ENCODE measurements around the gene ZNF683.
"Not testable (repeated sequence)": the region's sequence is repeated elsewhere in the genome, so short reads cannot be mapped to it uniquely, and the experiment has no call there.

The ZNF683 gene

DNA sequence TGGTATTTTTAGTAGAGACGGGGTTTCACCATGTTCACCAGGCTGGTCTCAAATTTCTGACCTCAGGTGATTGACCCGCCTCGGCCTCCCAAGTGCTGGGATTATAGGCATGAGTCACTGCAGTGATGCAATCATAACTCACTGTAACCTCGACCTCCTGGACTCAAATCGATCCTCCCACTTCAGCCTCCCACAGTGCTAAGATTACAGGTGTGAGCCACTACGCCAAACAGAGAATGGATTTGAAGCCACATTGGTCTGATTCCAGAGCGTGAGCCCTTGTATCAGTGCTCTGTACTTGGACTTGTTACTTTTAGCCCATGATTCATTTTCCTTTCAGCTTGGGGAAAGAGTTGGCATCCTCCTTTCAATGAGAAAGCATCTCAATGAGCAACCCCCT lies 14.9 kb upstream of the ZNF683 start:
- in situ Hi-C loops (cut with MboI; ENCODE audit: low sequenced_read_pairs): no loop called here

- in situ Hi-C loops (cut with MboI; ENCODE audit: low sequenced_read_pairs): not testable (repeated sequence)
Measured at GRCh38 chr1:26385063-26385462, 12.5 kb upstream of the ZNF683 start.

DNA sequence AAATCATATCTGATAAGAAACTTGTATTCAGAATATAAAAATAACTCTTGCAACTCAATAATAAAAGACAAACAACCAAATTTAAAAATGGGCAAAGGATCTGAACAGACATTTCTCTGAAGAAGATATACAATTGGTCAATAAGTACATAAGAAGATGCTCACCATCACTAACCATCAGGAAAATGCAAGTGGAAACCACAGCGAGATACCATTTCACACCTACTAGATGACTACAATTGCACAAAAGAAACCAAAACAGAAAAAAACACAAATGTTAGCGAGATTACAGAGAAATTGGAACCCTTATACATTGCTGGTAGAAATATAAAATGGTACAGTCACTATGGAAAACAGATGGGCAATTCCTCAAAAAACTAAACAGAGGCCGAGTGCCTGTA lies 11.5 kb upstream of the ZNF683 start:
- in situ Hi-C loops (cut with MboI; ENCODE audit: low sequenced_read_pairs): no loop called here

DNA sequence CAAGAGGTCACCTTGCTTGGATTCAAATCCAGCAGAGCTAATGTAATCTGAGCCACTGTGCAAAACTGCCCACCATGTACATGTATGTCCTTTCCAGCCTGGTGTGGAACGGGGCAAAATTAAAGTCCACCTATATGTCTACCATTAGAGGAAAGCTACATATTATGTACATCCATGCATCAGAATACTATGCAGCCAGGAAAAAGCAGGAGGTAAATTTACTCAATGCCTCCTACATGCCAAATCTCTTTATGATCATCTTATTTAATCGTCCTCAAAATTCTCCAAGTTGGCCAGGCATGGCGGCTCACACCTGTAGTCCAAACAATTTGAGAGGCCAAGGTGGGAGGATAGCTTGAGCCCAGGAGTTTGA lies 6.3 kb upstream of the ZNF683 start:
- in situ Hi-C loops (cut with MboI; ENCODE audit: low sequenced_read_pairs): no loop called here

GRCh38 chr1:26378088-26378878 lies 5.7 kb upstream of the ZNF683 start:
- in situ Hi-C loops (cut with MboI; ENCODE audit: low sequenced_read_pairs): no loop called here

DNA sequence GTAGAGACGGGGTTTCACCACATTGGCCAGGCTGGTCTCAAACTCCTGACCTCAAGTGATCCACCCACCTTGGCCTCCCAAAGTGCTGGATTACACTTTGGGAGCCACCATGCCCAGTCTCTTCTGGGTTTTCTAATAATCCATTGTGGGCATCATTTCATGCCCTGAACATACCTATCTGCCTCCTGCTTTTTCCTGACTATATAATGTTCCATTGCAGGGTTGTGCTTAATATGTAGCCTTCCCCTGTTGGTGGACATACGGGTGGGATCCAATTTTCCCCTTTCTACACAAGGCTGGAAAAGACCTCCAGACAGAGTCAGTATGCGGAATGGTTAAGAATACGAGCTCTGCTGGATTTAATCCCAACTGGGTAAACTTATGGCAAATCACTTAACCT lies 3.5 kb upstream of the ZNF683 start:
- in situ Hi-C loops (cut with MboI; ENCODE audit: low sequenced_read_pairs): no loop called here

DNA sequence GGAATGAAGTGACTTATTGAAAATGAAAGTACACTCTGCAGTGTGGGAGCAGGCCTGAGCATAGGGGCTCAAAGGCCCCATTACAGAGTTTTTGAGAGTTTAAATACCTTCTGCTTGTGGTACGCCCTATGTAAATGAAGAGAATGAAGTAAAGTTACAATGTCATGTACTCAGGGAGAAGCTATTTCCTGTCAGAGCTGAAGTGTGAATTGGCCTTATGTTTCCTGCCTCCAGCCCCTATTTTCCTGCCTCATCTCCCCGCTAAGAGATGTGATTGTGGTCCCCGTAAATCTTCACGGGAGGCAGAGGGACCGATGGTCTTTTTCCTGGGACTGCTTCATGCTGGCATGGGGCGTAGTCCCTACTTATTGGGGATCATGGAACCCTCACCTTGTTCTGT lies 2.5 kb upstream of the ZNF683 start:
- in situ Hi-C loops (cut with MboI; ENCODE audit: low sequenced_read_pairs): no loop called here

GRCh38 chr1:26374361-26374760 lies 1.8 kb upstream of the ZNF683 start:
- in situ Hi-C loops (cut with MboI; ENCODE audit: low sequenced_read_pairs): not testable (repeated sequence)

DNA sequence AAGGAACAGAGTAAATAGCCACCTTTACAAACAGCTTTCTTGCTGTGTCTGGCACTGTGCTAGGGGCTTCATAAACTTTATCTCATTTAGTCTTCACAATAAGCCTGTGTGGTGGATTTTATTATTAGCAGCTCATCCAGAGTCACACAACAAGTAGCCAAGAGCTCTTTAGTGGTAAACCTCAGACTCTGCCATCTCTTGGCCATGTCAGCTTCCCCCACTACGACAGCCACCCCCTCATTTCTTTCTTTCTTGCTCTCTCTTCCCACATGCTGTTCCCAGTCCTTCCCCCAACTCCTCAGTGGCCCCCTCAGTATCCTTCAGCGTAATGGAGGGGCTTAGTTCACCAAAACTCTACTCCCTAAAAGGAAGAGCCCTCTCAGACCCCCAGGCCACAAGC lies 1.2 kb upstream of the ZNF683 start:
- in situ Hi-C loops (cut with MboI; ENCODE audit: low sequenced_read_pairs): no loop called here

DNA sequence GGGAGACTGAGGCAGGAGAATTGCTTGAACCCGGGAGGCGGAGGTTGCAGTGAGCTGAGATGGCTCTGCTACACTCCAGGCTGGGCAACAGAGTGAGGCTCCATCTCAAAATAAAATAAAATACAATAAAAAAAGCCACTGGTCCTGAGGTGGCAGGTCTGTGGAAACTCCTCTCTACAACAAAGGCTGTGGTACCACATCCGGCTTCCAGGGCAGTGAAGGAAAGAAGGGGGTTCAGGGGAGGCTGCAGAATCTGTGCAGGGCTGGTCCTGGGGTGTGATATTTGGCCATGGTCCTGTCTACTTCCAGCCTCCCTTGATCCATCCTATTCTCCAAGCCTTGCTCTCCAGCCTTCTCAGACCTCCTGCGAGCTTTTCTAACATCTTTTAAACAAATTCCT lies 731 bp upstream of the ZNF683 start:
- in situ Hi-C loops (cut with MboI; ENCODE audit: low sequenced_read_pairs): no loop called here

GRCh38 chr1:26372039-26372438 lies 511 bp downstream of the ZNF683 start:
- in situ Hi-C loops (cut with MboI; ENCODE audit: low sequenced_read_pairs): no loop called here

GRCh38 chr1:26370591-26371382 lies 1.8 kb downstream of the ZNF683 start:
- in situ Hi-C loops (cut with MboI; ENCODE audit: low sequenced_read_pairs): no loop called here

- in situ Hi-C loops (cut with MboI; ENCODE audit: low sequenced_read_pairs): no loop called here
Measured at GRCh38 chr1:26368486-26368885, 4.1 kb downstream of the ZNF683 start.

DNA sequence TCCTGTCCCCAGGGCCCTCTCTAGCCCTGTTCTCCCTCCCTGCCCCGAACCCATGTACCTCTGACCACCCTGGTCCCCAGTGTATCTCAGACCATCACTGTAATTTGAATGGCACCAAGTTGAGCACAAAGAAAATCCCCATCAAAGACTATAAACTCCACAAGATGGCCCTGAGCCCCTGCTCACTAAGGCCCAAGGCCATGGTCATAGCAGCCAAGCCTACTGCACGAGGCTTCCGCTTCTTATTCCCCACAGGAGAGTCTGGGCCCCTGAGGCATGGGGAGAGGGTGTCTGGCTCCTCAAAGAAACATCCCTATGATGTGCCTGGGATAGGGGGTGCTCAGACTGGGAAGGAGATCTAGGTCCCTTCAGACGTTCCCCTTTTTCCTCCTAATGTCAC lies 4.5 kb downstream of the ZNF683 start:
- in situ Hi-C loops (cut with MboI; ENCODE audit: low sequenced_read_pairs): no loop called here

GRCh38 chr1:26367441-26367840 lies 5.1 kb downstream of the ZNF683 start:
- in situ Hi-C loops (cut with MboI; ENCODE audit: low sequenced_read_pairs): no loop called here

DNA sequence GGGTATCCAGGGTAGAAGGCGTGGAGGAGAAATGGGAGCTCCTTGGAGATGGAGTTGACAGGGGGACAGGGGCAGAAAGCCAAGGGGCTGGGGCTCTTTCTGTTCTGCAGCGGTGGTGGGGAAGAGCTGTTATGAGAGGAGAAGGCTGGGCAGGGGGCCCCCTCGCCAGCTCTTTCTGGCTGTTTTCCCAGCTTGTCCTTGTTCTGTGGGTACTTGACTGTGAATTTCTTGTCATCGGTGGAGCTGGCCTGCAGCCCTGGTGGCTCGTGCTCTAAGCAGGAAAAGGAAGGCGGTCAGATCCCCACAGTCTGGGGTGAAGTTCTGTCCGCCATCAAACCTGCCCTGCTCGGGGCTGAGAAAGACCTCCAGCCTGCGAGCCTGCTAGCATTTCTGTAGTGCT lies 7.6 kb downstream of the ZNF683 start:
- in situ Hi-C loops (cut with MboI; ENCODE audit: low sequenced_read_pairs): no loop called here

GRCh38 chr1:26363549-26364448 lies 8.8 kb downstream of the ZNF683 start:
- in situ Hi-C loops (cut with MboI; ENCODE audit: low sequenced_read_pairs): no loop called here

DNA sequence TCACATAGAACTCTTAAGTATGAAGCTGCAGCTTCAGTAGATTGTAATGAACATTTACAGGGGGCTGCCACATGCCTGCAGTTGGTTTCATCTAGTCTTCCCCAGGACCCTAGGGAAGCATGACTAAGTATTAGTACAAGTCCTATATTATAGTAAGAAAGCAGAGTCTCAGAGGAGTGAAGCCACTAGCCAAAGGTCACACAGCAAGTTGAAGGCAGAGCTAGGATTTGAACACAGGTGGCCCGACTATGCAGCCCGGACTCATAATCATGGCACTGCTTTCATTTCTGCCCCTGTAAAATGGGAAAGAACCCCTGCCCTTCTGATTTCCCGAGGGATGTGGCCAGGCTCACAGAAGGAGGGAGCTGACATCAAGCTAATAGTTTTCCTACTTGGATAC lies 10.2 kb downstream of the ZNF683 start:
- in situ Hi-C loops (cut with MboI; ENCODE audit: low sequenced_read_pairs): no loop called here

GRCh38 chr1:26361605-26362122 lies 10.9 kb downstream of the ZNF683 start:
- in situ Hi-C loops (cut with MboI; ENCODE audit: low sequenced_read_pairs): no loop called here

- in situ Hi-C loops (cut with MboI; ENCODE audit: low sequenced_read_pairs): no loop called here
Measured at GRCh38 chr1:26360807-26361604, 11.5 kb downstream of the ZNF683 start.

All from HL-60/S4 treated with retinoic acid at 250 ng/mL for 4 days and 3 days (cell line).